HG03060 (cell line): ENCODE results near the gene LOXL3.
A peak's percentile ranks its signal among the peaks of the same experiment; 100 is the strongest.
"Not testable (repeated sequence)": the region's sequence is repeated elsewhere in the genome, so short reads cannot be mapped to it uniquely, and the experiment has no call there.

Experiments used
- ATAC-seq: cut with Tn5 transposase; IDR thresholded peaks from one replicate; pipeline ENCODE4 v1.9.1; 2021; ENCODE audit warnings: low read depth, moderate number of reproducible peaks; ENCODE audit not compliant: unreplicated experiment

LOXL3 gene

GRCh38 chr2:74497777-74498499 lies 55.8 kb downstream of the LOXL3 start:
- no peak for ATAC-seq

GRCh38 chr2:74496997-74497776 lies 56.6 kb downstream of the LOXL3 start:
- ATAC-seq = no peak

GRCh38 chr2:74495440-74495839 lies 58.3 kb downstream of the LOXL3 start:
- no peak for ATAC-seq

GRCh38 chr2:74493546-74493945 lies 60.2 kb downstream of the LOXL3 start:
- ATAC-seq = no peak

- ATAC-seq = no peak
These were observed 61.8 kb downstream of the LOXL3 start for GRCh38 chr2:74491648-74492544.

GRCh38 chr2:74489906-74490305 lies 63.8 kb downstream of the LOXL3 start:
- no peak for ATAC-seq

GRCh38 chr2:74488643-74489481 lies 64.9 kb downstream of the LOXL3 start:
- no peak for ATAC-seq

GRCh38 chr2:74486141-74486540 lies 67.6 kb downstream of the LOXL3 start:
- no peak for ATAC-seq

GRCh38 chr2:74483675-74484164 lies 70.0 kb downstream of the LOXL3 start:
- not testable (repeated sequence) for ATAC-seq

GRCh38 chr2:74482801-74483674 lies 70.7 kb downstream of the LOXL3 start, which contains the start of the genes CCDC142 and TTC31:
Gene CCDC142 (minus strand): TSS chr2:74482998. CDS start chr2:74482837, 161 bp downstream.
Gene TTC31 (plus strand): TSS chr2:74483081. CDS start chr2:74483096, 15 bp downstream.
- ATAC-seq = peak; percentile 72
